ENCODE results near the gene NRG2.

Gene NRG2

GRCh38 chr5:140041099-140041491 lies 2.0 kb downstream of the NRG2 start:
- DNase-seq (ENCODE audit: low read depth in 2 of 2): no peak

- DNase-seq (ENCODE audit: low read depth in 2 of 2): no peak
Measured at GRCh38 chr5:140040358-140040757, 2.7 kb downstream of the NRG2 start.

- no peak for DNase-seq (ENCODE audit: low read depth in 2 of 2)
Measured at GRCh38 chr5:140039561-140039960, 3.5 kb downstream of the NRG2 start.

- no peak for DNase-seq (ENCODE audit: low read depth in 2 of 2)
Measured at GRCh38 chr5:140038373-140038957, 4.6 kb downstream of the NRG2 start.

GRCh38 chr5:140037012-140037411 lies 6.1 kb downstream of the NRG2 start:
- DNase-seq (ENCODE audit: low read depth in 2 of 2): no peak

GRCh38 chr5:140035881-140036280 lies 7.2 kb downstream of the NRG2 start:
- DNase-seq (ENCODE audit: low read depth in 2 of 2): no peak

GRCh38 chr5:140033037-140033760 lies 9.9 kb downstream of the NRG2 start:
- DNase-seq (ENCODE audit: low read depth in 2 of 2): no peak

GRCh38 chr5:140032296-140032695 lies 10.8 kb downstream of the NRG2 start:
- DNase-seq (ENCODE audit: low read depth in 2 of 2): no peak

GRCh38 chr5:140027807-140028206 lies 15.3 kb downstream of the NRG2 start:
- no peak for DNase-seq (ENCODE audit: low read depth in 2 of 2)

GRCh38 chr5:140025736-140026135 lies 17.4 kb downstream of the NRG2 start:
- no peak for DNase-seq (ENCODE audit: low read depth in 2 of 2)

GRCh38 chr5:140024928-140025327 lies 18.2 kb downstream of the NRG2 start:
- no peak for DNase-seq (ENCODE audit: low read depth in 2 of 2)

- DNase-seq (ENCODE audit: low read depth in 2 of 2): no peak
Measured at GRCh38 chr5:140023611-140024191, 19.4 kb downstream of the NRG2 start.

- DNase-seq (ENCODE audit: low read depth in 2 of 2): no peak
Measured at GRCh38 chr5:140020601-140021177, 22.4 kb downstream of the NRG2 start.

- DNase-seq (ENCODE audit: low read depth in 2 of 2): no peak
Measured at GRCh38 chr5:140018920-140019644, 24.0 kb downstream of the NRG2 start.

- no peak for DNase-seq (ENCODE audit: low read depth in 2 of 2)
Measured at GRCh38 chr5:140018517-140018916, 24.6 kb downstream of the NRG2 start.

GRCh38 chr5:140018096-140018481 lies 25.0 kb downstream of the NRG2 start:
- DNase-seq (ENCODE audit: low read depth in 2 of 2): no peak

GRCh38 chr5:140017397-140018095 lies 25.6 kb downstream of the NRG2 start:
- no peak for DNase-seq (ENCODE audit: low read depth in 2 of 2)

GRCh38 chr5:140015706-140016105 lies 27.4 kb downstream of the NRG2 start:
- no peak for DNase-seq (ENCODE audit: low read depth in 2 of 2)

GRCh38 chr5:140014751-140015150 lies 28.3 kb downstream of the NRG2 start:
- DNase-seq (ENCODE audit: low read depth in 2 of 2): no peak

- no peak for DNase-seq (ENCODE audit: low read depth in 2 of 2)
Measured at GRCh38 chr5:140013536-140013935, 29.6 kb downstream of the NRG2 start.

GRCh38 chr5:140012443-140012842 lies 30.7 kb downstream of the NRG2 start:
- DNase-seq (ENCODE audit: low read depth in 2 of 2): no peak

All from activated CD8-positive, alpha-beta memory T cell treated with anti-CD3 and anti-CD28 coated beads for 4 hours (primary cell).